SJSA1 (cell line): ENCODE measurements around the gene UBASH3A. TPM values are rescaled to one million over a fixed set of nuclear protein-coding genes. Genes with fewer than 3 reads are reported as not detected.

Experiments
- DNase-seq, 2 experiments: peaks; one replicate each; pipeline ENCODE4 v3.0.0-alpha.2; 2015 to 2020; ENCODE audit warnings: low spot score in 2 of 2, low read depth in 1 of 2
- H3K27ac ChIP-seq: fragments of 250-450 bp; sonication (Bioruptor Pico); 2 replicates; pipeline ENCODE4 v1.5.1; 2020; ENCODE audit warnings: mild to moderate bottlenecking, moderate library complexity
- H3K27me3 ChIP-seq: fragments of 250-450 bp; sonication (Bioruptor Pico); replicated peaks from 2 replicates; pipeline ENCODE4 v1.5.1; 2020; ENCODE audit warnings: mild to moderate bottlenecking, moderate library complexity
- H3K36me3 ChIP-seq: fragments of 250-450 bp; sonication (Bioruptor Pico); 2 replicates; pipeline ENCODE4 v1.5.1; 2020; ENCODE audit warnings: mild to moderate bottlenecking
- H3K4me1 ChIP-seq: fragments of 250-450 bp; sonication (Bioruptor Pico); replicated peaks from 2 replicates; pipeline ENCODE4 v1.6.1; 2021; ENCODE audit warnings: mild to moderate bottlenecking
- H3K4me3 ChIP-seq: fragments of 250-450 bp; sonication (Bioruptor Pico); 2 replicates; pipeline ENCODE4 v1.5.1; 2020; ENCODE audit warnings: mild to moderate bottlenecking
- H3K9me3 ChIP-seq: fragments of 250-450 bp; sonication (Bioruptor Pico); replicated peaks from 2 replicates; pipeline ENCODE4 v1.5.1; 2020; ENCODE audit warnings: mild to moderate bottlenecking
- total RNA-seq: library from RNA; depleted of rRNA; stranded (reverse); fragments of >200 nt; shearing (Covaris generic); gene quantifications from 2 replicates; pipeline ENCODE4 v1.2.3, GENCODE V29; 2014

The UBASH3A gene
- total RNA-seq, 1 experiment from 2014 or later, result not detected

DNA sequence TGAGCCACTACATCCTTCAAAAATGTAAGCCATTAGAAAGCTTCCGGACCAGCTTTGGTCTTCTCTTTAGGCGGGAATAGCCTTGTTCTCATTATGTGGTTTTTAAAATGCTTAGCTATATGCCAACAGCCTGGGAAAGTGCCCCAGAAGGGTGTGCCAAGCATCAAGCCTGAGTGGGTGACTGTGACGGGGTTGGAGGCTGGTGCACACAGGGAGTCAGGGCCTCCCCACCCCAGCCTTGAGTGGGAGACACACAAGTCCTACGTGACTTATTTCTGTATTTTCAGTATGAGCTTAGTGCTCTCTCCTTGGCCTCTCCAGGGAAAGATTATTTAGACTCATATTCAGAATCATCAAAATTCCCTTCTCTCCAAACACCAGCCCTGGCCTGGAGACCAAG is 9.8 kb downstream of the UBASH3A start:
- no peak for DNase-seq
- no peak overlapping the region for H3K4me3 ChIP-seq
- H3K36me3 ChIP-seq, result no peaks in the 10 kb centered on the region
- peaks cover 20% of the 10 kb centered on the region for H3K4me1 ChIP-seq
- no peak overlapping the region for H3K27ac ChIP-seq
- H3K9me3 ChIP-seq, result 0 out of 2 replicates have a peak, but pooled peaks cover 2% of the 10 kb centered on the region
- no peaks in the 10 kb centered on the region for H3K27me3 ChIP-seq

DNA sequence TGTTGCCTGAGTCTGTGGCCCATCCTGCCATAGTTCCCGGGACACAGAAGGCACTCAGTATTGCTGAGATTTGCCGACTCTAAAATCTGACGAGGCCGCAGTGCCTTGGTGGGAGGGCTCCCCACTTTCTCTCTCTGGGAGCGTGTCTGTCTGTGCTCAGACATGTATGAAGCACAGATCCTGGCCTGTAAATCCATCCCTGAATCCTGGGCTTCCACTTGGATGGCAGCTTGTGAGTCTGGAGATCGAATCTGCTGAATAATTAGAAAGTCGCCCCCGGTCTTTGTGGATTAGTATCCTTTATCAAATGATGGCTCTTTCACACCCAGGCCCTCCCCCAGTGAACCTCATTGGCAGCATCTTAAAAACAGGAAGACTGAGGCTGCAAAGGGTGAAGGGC is 10.4 kb downstream of the UBASH3A start:
- H3K4me3 ChIP-seq, result no peak overlapping the region
- no peak overlapping the region for H3K27ac ChIP-seq
- peaks cover 20% of the 10 kb centered on the region for H3K4me1 ChIP-seq
- H3K27me3 ChIP-seq, result no peaks in the 10 kb centered on the region
- no peak for DNase-seq
- 0 out of 2 replicates have a peak, but pooled peaks cover 2% of the 10 kb centered on the region for H3K9me3 ChIP-seq
- no peaks in the 10 kb centered on the region for H3K36me3 ChIP-seq

DNA sequence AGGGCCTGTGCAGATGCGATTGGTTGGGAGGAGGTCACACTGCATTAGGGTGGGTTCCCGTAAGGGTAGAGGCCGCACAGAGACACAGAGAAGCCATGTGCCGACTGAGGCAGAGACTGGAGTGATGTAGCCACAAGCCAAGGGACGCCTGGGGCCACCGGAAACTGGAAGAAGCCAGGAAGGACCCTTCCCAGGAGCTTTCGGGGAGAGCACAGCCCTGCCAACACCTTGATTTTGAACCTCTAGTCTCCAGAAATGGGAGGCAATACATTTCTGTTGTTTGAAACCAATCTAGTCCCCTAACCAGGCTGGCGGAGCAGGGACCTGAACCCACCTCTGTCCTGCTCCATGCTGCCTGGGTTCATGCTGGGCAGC is 10.8 kb downstream of the UBASH3A start:
- H3K27ac ChIP-seq, result no peak overlapping the region
- H3K9me3 ChIP-seq, result 0 out of 2 replicates have a peak, but pooled peaks cover 2% of the 10 kb centered on the region
- H3K4me3 ChIP-seq, result no peak overlapping the region
- H3K36me3 ChIP-seq, result no peaks in the 10 kb centered on the region
- peaks cover 20% of the 10 kb centered on the region for H3K4me1 ChIP-seq
- no peak for DNase-seq
- no peaks in the 10 kb centered on the region for H3K27me3 ChIP-seq

DNA sequence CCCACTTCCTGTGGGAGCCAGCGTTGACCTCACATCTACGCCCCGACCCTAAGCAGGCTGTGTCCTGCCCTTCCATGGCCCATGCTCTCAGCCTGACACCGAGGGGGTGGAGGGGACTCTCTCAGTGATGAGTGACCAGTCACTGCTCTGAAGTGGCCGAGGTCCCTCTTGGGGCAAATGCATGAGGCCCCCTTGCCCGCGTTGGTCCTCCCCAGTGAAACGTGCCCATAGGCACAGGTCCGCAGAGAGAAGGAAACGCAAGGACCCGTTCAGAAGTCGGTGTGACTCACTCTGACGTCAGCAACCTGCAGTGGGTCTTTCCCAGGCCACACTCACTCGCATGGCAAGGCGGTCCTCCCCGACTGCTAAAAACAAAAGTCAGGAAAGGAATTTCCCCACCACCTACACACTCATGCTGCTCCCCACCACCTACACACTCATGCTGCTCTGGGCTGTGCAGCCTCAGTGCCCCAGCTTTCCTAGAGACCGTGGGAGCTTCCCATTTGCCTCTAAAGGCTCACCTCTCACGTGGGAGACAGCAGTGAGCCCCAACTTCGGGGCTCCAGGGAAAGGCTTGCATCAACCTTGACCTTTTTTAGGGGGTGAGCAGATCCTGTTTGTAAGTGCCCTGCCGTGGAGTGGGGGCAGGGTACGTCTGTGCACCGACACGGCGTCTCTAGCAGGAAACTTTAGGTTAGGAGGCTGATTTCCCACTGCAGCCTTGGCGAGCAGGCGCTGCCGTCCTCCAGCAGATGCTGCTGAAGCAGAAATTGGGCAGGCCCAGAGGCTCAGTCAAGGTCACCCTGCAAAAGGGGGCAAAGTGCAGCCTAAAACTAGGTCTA is 11.4 kb downstream of the UBASH3A start:
- no peaks in the 10 kb centered on the region for H3K36me3 ChIP-seq
- H3K4me1 ChIP-seq, result peaks cover 20% of the 10 kb centered on the region
- 0 out of 2 replicates have a peak, but pooled peaks cover 2% of the 10 kb centered on the region for H3K9me3 ChIP-seq
- no peak overlapping the region for H3K4me3 ChIP-seq
- DNase-seq, result peak; percentile 75 to 92
- no peak overlapping the region for H3K27ac ChIP-seq
- H3K27me3 ChIP-seq, result no peaks in the 10 kb centered on the region

DNA sequence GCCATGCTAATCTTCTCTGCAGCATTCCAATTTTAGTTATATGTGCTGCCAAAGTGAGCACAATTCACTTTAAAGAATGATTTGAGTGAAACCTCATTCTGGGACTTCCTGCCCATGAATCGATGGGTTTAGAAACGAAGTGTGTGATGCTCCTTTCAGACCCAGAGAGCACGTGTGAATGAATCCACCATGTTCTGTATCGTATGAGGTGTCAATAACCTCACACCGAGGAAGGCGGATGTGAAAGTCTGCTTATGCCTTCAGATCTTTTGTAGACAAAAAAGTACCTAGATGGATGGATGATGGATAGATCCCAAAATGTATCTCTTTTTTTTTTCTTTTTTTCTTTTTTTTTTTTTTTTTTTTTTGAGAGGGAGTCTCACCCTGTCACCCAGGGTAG is 13.8 kb downstream of the UBASH3A start:
- no peak overlapping the region for H3K27ac ChIP-seq
- peaks cover 12% of the 10 kb centered on the region for H3K4me1 ChIP-seq
- H3K9me3 ChIP-seq, result no peaks in the 10 kb centered on the region
- no peak overlapping the region for H3K4me3 ChIP-seq
- no peak for DNase-seq
- H3K27me3 ChIP-seq, result no peaks in the 10 kb centered on the region
- no peaks in the 10 kb centered on the region for H3K36me3 ChIP-seq

DNA sequence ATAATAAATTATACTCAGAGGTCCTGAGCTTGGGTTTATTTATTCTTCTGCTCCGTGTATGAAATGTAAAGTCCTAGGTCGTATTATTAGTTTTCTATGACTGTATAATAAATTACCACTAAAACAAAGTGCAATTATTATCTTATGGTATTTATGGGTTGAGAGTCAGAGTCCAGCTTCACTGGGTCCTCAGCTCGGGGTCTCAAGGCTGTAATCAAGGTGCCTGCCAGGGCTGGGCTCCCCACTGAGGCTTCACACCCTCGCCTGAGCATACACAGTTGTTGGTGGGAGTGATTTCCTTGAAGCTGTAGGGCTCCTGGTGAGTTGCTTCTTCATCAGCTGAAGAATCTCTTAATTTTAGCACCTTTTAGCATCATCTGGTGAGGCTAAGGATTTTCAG is 15.2 kb downstream of the UBASH3A start:
- H3K27ac ChIP-seq, result no peak overlapping the region
- H3K4me1 ChIP-seq, result peaks cover 12% of the 10 kb centered on the region
- DNase-seq, result no peak
- H3K36me3 ChIP-seq, result no peaks in the 10 kb centered on the region
- no peak overlapping the region for H3K4me3 ChIP-seq
- no peaks in the 10 kb centered on the region for H3K27me3 ChIP-seq
- H3K9me3 ChIP-seq, result no peaks in the 10 kb centered on the region

DNA sequence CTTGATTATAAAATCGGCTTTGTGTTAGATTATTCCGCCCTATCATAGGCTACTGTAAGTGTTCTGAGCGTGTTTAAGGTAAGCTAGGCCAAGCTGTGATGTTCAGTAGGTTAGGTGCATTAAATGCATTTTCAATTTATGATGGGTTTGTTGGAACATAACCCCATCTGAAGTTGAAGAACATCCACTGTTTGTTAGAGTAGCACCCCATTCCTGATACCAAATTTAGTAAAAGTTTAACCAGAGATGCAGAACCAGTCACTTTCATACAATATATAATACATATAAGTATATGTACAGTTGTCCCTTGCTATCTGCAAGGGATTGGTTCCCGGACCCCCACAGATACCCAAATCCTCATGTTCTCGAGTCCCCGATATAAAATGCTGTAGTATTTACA is 16.1 kb downstream of the UBASH3A start:
- DNase-seq, result no peak
- Histone ChIP-seq H3K27ac (no peak overlapping the region), H3K4me3 (no peak overlapping the region), H3K27me3 (no peaks in the 10 kb centered on the region), H3K9me3 (no peaks in the 10 kb centered on the region), H3K4me1 (peaks cover 9% of the 10 kb centered on the region), H3K36me3 (no peaks in the 10 kb centered on the region)

DNA sequence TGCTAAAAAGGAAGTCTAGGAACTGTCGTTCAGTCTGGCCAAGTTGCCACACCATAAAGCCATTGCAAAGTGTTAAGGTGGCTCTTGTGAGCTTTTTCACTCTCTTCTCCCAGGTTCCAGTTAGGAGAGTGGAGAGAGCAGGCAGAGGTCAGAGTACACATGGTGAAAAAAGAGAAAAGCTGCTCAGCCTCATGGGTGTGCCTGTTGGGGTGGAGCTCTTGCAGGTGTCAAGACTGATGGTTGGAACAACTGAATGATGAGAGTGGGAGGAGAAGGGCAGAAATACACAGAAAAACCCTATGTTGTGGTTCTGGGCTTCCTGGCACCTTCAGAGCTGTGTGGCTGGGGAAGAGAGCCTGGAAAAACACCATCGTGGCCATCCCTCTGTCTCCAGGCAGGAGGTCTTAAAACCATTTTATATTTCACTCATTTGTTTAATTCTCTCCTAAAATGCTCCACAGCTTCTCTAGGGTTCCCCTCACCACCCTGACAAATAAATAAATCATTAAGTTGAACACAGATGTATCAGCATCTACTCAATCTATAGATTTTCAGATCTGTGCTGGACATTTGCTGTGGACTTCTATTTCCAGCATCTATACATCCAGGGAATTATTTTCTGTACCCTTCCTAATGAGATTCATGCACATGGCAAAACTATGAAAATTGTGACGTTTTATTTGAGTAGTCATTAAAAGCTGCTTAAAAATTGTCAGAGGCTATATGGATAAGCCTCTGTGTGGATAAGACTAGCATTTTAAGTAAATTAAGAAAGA is 17.5 kb downstream of the UBASH3A start:
- Histone ChIP-seq H3K4me3 (no peak overlapping the region), H3K27me3 (no peaks in the 10 kb centered on the region), H3K27ac (no peak overlapping the region), H3K9me3 (no peaks in the 10 kb centered on the region), H3K4me1 (no peaks in the 10 kb centered on the region), H3K36me3 (no peaks in the 10 kb centered on the region)
- DNase-seq, result no peak

DNA sequence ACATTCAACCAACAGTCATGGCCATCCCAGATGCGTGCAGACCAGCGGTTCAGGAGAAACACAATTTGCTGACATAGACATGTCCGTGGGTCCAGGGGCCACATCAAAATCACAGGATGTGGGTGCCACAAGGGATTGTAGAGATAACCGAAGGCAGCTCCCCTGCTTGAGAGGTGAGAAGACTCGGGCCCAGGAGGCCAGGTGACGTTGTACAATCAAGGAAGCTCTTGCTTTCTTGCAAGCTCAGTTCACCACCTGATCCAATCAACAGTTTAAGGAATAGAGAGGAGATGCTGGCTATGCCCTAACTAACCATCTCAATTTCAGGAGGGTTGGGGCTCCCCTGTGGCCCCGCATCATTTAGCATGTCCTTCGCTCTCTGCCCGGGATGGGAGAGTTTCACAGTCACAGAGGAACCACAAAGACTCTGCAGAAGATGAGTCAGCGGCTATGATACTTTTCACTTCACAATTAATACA is 19.5 kb downstream of the UBASH3A start:
- Histone ChIP-seq H3K9me3 (no peaks in the 10 kb centered on the region), H3K27me3 (no peaks in the 10 kb centered on the region)

DNA sequence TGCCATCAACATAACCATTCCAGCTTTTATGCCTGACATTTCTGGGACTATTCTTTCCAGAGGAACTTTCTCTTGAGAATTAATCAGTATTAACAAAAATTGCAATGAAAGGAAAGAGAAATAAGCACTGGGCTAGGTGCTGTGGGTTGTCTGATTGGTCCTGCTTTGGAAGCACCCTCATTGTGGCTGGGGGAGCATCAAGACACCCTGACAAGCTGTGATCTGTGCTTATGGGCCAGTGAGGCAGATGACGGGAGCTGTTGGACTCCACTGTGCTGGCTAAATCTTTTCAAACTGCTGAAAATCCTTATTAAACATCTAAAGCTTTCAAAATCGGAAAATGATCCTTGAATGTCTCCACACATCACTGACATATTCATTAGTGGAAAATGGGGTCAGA is 20.0 kb downstream of the UBASH3A start:
- Histone ChIP-seq H3K9me3 (no peaks in the 10 kb centered on the region), H3K4me1 (no peaks in the 10 kb centered on the region), H3K27ac (no peak overlapping the region), H3K27me3 (no peaks in the 10 kb centered on the region), H3K36me3 (no peaks in the 10 kb centered on the region), H3K4me3 (no peak overlapping the region)
- no peak for DNase-seq

More for the DNA sequence above, 19.5 kb downstream of the UBASH3A start:
- Histone ChIP-seq H3K27ac (no peak overlapping the region), H3K4me1 (no peaks in the 10 kb centered on the region), H3K36me3 (no peaks in the 10 kb centered on the region), H3K4me3 (no peak overlapping the region)
- no peak for DNase-seq

DNA sequence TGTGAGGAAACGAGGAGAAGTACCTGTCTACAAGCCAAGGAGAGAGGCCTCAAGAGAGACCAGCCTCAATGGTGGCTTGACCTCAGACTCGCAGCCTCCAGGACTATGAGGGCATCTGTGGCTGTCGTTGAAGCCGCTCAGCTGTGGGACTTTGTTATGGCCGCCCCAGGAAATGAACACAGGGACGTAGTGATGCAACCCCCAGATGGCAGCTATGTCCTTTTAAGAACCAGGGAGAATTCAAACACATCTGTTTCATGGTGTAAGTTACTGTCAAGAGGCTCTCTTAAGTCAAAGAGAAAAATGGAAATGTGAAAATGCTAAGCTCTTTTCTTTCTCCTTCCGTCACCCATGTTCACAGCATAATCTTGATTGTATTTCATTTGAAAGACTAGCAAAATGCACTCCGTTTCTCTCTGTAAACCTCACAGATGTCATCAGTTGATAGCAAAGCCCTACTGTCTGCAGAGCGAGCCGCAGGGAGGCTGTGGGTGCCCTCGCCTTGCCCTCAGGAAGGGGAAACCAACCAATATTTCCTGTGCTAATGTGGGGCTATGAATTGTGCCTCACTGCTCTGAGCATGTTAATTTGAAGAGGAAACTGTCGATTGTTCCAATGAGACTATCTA is 21.3 kb downstream of the UBASH3A start:
- no peak for DNase-seq

DNA sequence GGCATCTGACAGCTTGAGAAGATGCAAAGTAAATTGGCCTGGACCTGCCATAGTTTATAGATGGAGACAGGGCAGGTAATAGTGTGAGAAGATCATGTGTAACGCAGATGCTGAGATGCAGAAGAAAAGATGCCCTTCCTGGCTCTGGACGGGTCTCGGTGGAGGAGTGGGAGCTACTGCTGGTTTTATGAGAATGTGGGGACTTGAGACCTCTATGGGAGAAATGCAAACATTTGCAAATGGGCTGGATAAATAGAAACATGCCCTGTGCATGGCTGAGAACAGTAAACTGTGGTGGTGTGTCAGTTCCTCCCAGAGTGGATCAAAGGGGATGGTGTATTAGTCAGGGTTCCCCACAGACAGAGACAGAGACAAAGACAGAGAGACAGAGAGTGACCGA is 21.9 kb downstream of the UBASH3A start:
- H3K36me3 ChIP-seq, result no peaks in the 10 kb centered on the region
- no peaks in the 10 kb centered on the region for H3K27me3 ChIP-seq

More for the DNA sequence above, 21.3 kb downstream of the UBASH3A start:
- Histone ChIP-seq H3K36me3 (no peaks in the 10 kb centered on the region), H3K4me3 (no peak overlapping the region), H3K27ac (no peak overlapping the region), H3K9me3 (no peaks in the 10 kb centered on the region), H3K27me3 (no peaks in the 10 kb centered on the region), H3K4me1 (no peaks in the 10 kb centered on the region)

DNA sequence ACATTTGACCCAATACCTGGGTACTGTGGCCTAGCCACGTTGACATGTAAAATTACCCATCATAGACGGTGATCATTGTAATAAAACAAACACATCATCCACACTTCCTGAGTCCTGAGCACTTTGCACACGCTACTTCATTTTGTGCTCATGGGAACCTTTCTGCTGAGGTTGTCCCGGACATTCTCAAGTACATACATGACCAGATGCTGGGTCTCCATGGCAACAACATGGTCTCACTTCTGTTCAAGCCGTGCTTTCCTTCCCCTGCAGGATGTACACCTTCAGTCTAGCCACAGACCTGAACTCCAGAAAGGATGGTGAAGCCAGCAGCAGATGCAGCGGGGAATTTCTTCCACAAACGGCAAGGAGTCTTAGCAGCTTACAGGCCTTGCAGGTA is 22.7 kb downstream of the UBASH3A start:
- DNase-seq, result no peak
- Histone ChIP-seq H3K9me3 (no peaks in the 10 kb centered on the region), H3K36me3 (no peaks in the 10 kb centered on the region), H3K4me1 (no peaks in the 10 kb centered on the region), H3K4me3 (no peak overlapping the region), H3K27ac (no peak overlapping the region), H3K27me3 (no peaks in the 10 kb centered on the region)

More for the DNA sequence above, 21.9 kb downstream of the UBASH3A start:
- Histone ChIP-seq H3K27ac (no peak overlapping the region), H3K4me3 (no peak overlapping the region), H3K4me1 (no peaks in the 10 kb centered on the region), H3K9me3 (no peaks in the 10 kb centered on the region)
- DNase-seq, result no peak
